ENCODE results near the gene BMP8B. TPM values are rescaled to one million over a fixed set of nuclear protein-coding genes. Genes with fewer than 3 reads are reported as not detected.
"Not testable (repeated sequence)": the region's sequence is repeated elsewhere in the genome, so short reads cannot be mapped to it uniquely, and the experiment has no call there.

BMP8B gene
- under 1 TPM; 0.67 to 0.68 TPM for total RNA-seq

DNA sequence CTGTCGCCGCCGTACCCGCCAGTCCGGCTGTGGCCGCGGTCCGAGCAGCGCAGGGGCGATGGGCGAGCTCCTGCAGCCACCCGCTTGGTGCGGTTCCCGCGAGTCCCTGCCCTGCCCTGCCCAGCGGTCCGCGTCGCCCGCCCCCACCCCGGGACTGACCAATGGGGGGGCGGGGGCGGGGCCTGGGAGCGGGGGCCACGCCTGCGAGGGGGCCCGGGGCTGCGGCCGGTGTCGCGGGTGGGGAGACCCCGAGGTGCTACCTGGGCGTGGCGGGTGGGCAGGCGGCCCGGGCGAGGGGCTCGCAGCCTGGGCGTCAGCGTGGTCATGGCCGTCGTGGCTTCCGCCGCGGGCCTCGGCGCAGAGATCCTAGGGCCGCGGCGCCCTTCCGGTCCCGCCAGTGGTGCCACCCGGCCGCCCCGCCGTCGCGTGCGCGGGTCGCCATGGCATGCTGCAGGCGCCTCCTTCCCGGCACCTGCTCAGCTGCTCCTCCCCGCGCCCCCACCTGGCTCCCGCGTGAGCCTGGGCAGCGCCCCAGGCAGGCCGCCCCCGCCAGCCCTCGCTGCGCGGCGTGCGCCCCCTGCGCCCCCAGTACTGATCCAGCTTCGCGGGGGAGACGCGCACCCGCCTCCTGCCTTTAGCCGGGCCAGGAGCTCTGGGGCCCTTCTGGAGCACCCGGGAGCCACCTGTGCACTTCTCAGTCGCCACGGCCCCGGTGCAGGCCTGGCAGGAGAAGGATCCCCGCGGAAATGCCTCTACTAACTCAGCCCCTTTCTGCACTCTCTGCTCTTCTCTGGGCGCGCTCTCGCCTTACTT lies at the start of gene BMP8B:
TSS of gene BMP8B (minus strand) at position 108 of the 813 bp plus-strand sequence. CDS start 380 bp downstream, outside the sequence.
- ATAC-seq (ENCODE audit: low read depth) (peak; percentile 73), DNase-seq (peak; percentile 69)
- Mint-ChIP-seq H3K27ac (peak within 1 kb of the TSS; percentile 57), H3K9me3 (no peaks in the 10 kb centered on the region), H3K4me3 (peak within 1 kb of the TSS; percentile 75), H3K27me3 (peaks cover 43% of the 10 kb centered on the region), H3K36me3 (no peaks in the 10 kb centered on the region), H3K4me1 (peaks cover 9% of the 10 kb centered on the region)
- POLR2A ChIA-PET = interaction anchor here (1.0 kb wide), 1 partner anchor 10 kb away, joined by 4 read pairs; no protein-coding TSS in a partner anchor

DNA sequence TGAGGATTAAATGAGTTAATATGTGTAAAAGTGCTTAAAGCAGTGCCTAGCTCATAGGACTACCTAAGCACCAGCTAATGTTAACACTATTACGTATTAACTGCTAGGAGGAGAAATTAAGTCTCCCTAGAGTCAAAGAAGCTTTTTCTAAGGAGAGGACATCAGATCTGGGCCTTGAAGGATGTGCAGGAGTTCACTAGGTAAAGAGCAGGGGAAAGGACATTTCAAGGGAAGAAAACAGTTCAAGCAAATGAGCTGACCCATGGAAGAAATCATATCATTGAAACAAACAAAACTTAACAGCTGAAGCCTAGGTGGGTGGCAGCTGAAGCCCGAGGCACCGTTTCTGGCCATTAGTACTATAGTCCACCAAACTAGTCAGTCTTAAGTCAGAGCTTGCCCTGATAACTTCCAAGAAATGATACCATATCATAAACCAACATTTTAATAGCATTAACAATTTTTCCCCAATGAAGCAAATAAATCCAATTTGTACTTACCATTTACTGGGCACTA lies 48.0 kb upstream of the BMP8B start:
- no peak for DNase-seq
- POLR2A ChIA-PET = no interaction called here
- peaks cover 13% of the 10 kb centered on the region for H3K36me3 Mint-ChIP-seq

GRCh38 chr1:39835935-39836594 lies 47.4 kb upstream of the BMP8B start:
- POLR2A ChIA-PET = no interaction called here
- Mint-ChIP-seq H3K27me3 (no peaks in the 10 kb centered on the region), H3K4me3 (no peak overlapping the region), H3K27ac (no peak overlapping the region), H3K36me3 (peaks cover 8% of the 10 kb centered on the region), H3K4me1 (no peaks in the 10 kb centered on the region), H3K9me3 (no peaks in the 10 kb centered on the region)
- ATAC-seq (ENCODE audit: low read depth) (no peak), DNase-seq (no peak)

More for the DNA sequence above, 48.0 kb upstream of the BMP8B start:
- no peak overlapping the region for H3K4me3 Mint-ChIP-seq
- H3K9me3 Mint-ChIP-seq = no peaks in the 10 kb centered on the region
- no peaks in the 10 kb centered on the region for H3K27me3 Mint-ChIP-seq
- ATAC-seq (ENCODE audit: low read depth) = no peak
- H3K27ac Mint-ChIP-seq = no peak overlapping the region
- peaks cover under 1% of the 10 kb centered on the region for H3K4me1 Mint-ChIP-seq

DNA sequence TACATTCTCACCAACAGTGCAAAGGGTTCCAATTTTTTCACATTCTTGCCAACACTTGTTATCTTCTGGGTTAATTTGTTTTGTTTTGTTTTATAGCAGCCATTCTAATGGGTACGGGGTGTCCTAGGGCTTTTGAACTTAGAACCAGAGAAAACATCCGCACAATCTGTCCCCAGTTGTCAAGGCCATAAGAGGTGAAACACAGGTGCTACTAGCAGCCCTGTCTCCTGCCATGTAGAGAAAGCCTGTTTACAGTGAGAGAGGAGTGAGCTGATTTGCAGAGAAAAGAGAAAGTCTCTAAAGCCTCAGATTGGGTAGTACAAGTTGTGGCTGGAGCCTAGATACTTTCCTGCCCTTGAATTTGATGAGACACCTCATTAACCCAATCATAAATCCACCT lies 46.4 kb upstream of the BMP8B start:
- ATAC-seq (ENCODE audit: low read depth) (no peak), DNase-seq (no peak)
- Mint-ChIP-seq H3K36me3 (peaks cover 4% of the 10 kb centered on the region), H3K4me1 (no peaks in the 10 kb centered on the region), H3K9me3 (no peaks in the 10 kb centered on the region), H3K27me3 (peaks cover 3% of the 10 kb centered on the region), H3K27ac (no peak overlapping the region), H3K4me3 (no peak overlapping the region)
- POLR2A ChIA-PET = no interaction called here

GRCh38 chr1:39833621-39834385 lies 45.1 kb upstream of the BMP8B start:
- Mint-ChIP-seq H3K9me3 (no peaks in the 10 kb centered on the region), H3K36me3 (no peaks in the 10 kb centered on the region), H3K4me1 (no peaks in the 10 kb centered on the region), H3K27me3 (peaks cover 12% of the 10 kb centered on the region), H3K4me3 (no peak overlapping the region), H3K27ac (no peak overlapping the region)
- DNase-seq (no peak), ATAC-seq (ENCODE audit: low read depth) (no peak)
- POLR2A ChIA-PET = no interaction called here

DNA sequence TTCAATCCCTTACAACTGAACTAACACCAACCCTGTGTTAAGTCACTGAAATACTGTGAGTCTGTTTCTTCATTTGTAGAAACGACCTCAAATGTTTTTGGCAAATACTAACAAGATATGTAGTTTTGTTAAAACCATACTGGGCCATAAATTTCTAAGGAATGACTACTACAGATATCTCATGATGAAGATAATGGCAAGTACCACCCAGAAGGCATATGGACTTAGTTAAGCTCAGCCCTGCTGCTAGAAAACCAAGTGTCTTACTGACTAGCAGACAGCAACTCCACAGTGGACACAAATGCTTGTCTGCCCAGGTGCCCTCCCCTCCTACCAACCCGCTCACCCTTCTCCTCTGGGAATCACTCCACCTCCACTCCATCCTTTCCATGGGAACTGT lies 44.5 kb upstream of the BMP8B start:
- DNase-seq (no peak), ATAC-seq (ENCODE audit: low read depth) (no peak)
- H3K27ac Mint-ChIP-seq = no peak overlapping the region
- no peak overlapping the region for H3K4me3 Mint-ChIP-seq
- H3K36me3 Mint-ChIP-seq = no peaks in the 10 kb centered on the region
- peaks cover 13% of the 10 kb centered on the region for H3K27me3 Mint-ChIP-seq
- H3K4me1 Mint-ChIP-seq = no peaks in the 10 kb centered on the region
- POLR2A ChIA-PET = no interaction called here
- H3K9me3 Mint-ChIP-seq = no peaks in the 10 kb centered on the region

DNA sequence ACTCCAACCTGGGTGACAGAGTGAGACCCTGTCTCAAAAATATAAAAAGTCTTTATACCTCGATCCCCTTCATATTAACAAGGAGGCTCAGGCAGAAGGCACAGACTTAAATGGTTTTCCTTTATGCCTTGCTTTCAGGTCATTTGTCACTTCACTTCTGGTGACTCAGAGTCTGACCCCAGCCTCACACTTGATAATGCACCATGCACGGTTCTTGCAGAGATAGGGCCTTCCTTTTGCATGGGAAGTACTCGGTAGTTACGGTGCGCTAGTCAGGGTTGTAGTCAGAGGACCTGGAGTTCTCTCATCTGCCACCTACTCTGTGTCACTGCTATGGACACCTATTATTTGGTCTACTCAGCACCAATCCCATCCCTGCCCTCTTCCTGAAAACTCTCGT lies 43.6 kb upstream of the BMP8B start:
- Mint-ChIP-seq H3K4me3 (no peak overlapping the region), H3K36me3 (no peaks in the 10 kb centered on the region), H3K27me3 (peaks cover 14% of the 10 kb centered on the region), H3K27ac (no peak overlapping the region), H3K9me3 (no peaks in the 10 kb centered on the region), H3K4me1 (no peaks in the 10 kb centered on the region)
- POLR2A ChIA-PET = no interaction called here
- no peak for ATAC-seq (ENCODE audit: low read depth)
- no peak for DNase-seq

- POLR2A ChIA-PET = no interaction called here
- Mint-ChIP-seq H3K36me3 (no peaks in the 10 kb centered on the region), H3K9me3 (no peaks in the 10 kb centered on the region), H3K4me1 (no peaks in the 10 kb centered on the region), H3K27ac (no peak overlapping the region), H3K4me3 (no peak overlapping the region), H3K27me3 (peaks cover 17% of the 10 kb centered on the region)
- DNase-seq (no peak), ATAC-seq (ENCODE audit: low read depth) (no peak)
Measured at GRCh38 chr1:39829791-39830533, 41.3 kb upstream of the BMP8B start.

DNA sequence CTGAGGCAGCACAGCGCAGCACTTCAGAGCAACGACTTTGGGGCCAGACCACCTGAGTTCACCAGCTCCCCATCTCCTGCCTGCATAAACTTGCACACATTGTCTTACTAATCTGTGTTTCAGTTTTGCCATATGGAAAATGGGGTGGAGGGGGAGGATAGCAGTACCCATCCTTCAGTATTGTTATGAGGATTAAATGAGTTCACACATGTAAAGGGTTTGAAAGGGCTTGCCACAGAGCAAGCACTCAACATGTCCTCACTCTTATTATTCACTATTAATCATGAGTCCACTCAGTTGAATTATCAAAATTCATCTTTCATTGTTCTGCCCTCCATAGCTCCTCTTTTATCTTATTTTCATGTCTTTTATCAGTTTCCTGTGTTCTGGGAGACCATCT lies 40.1 kb upstream of the BMP8B start:
- DNase-seq (no peak), ATAC-seq (ENCODE audit: low read depth) (no peak)
- peaks cover 23% of the 10 kb centered on the region for H3K27me3 Mint-ChIP-seq
- POLR2A ChIA-PET = no interaction called here
- no peaks in the 10 kb centered on the region for H3K9me3 Mint-ChIP-seq
- no peaks in the 10 kb centered on the region for H3K36me3 Mint-ChIP-seq
- no peaks in the 10 kb centered on the region for H3K4me1 Mint-ChIP-seq
- no peak overlapping the region for H3K4me3 Mint-ChIP-seq
- no peak overlapping the region for H3K27ac Mint-ChIP-seq

DNA sequence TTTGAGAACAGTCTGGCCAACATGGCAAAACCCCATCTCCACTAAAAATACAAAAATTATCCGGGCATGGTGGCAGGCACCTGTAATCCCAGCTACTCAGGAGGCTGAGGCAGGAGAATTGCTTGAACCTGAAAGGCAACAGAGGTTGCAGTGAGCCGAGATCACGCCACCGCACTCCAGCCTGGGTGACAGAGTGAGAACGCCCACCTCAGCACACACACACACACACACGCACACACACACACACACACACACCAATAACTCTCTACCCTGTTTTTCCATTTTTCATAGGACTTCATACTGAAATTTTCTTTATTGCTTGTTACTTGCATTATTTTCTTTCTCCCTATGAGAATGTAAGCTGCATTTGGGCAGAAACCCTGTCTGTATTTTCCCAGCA lies 39.6 kb upstream of the BMP8B start:
- H3K4me3 Mint-ChIP-seq; H3K9me3 Mint-ChIP-seq; ATAC-seq (ENCODE audit: low read depth); H3K4me1 Mint-ChIP-seq; H3K27ac Mint-ChIP-seq; POLR2A ChIA-PET; H3K36me3 Mint-ChIP-seq; DNase-seq: not testable (repeated sequence)
- H3K27me3 Mint-ChIP-seq = peaks cover 23% of the 10 kb centered on the region

GRCh38 chr1:39827201-39827600 lies 38.5 kb upstream of the BMP8B start:
- POLR2A ChIA-PET = no interaction called here
- Mint-ChIP-seq H3K4me3 (no peak overlapping the region), H3K9me3 (no peaks in the 10 kb centered on the region), H3K27ac (no peak overlapping the region), H3K36me3 (no peaks in the 10 kb centered on the region), H3K27me3 (peaks cover 25% of the 10 kb centered on the region), H3K4me1 (no peaks in the 10 kb centered on the region)
- ATAC-seq (ENCODE audit: low read depth) (no peak), DNase-seq (no peak)

GRCh38 chr1:39826583-39826982 lies 37.9 kb upstream of the BMP8B start:
- POLR2A ChIA-PET = no interaction called here
- H3K27ac Mint-ChIP-seq = no peak overlapping the region

GRCh38 chr1:39825432-39825941 lies 36.8 kb upstream of the BMP8B start:
- Mint-ChIP-seq H3K27ac (no peak overlapping the region), H3K4me3 (no peak overlapping the region), H3K27me3 (peaks cover 32% of the 10 kb centered on the region), H3K9me3 (no peaks in the 10 kb centered on the region), H3K4me1 (no peaks in the 10 kb centered on the region), H3K36me3 (no peaks in the 10 kb centered on the region)
- POLR2A ChIA-PET = no interaction called here
- no peak for ATAC-seq (ENCODE audit: low read depth)
- no peak for DNase-seq

More at GRCh38 chr1:39826583-39826982, 37.9 kb upstream of the BMP8B start:
- Mint-ChIP-seq H3K27me3 (peaks cover 28% of the 10 kb centered on the region), H3K9me3 (no peaks in the 10 kb centered on the region), H3K36me3 (no peaks in the 10 kb centered on the region), H3K4me1 (no peaks in the 10 kb centered on the region), H3K4me3 (no peak overlapping the region)
- DNase-seq (no peak), ATAC-seq (ENCODE audit: low read depth) (no peak)
